ENCODE data around the gene NXNL1. TPM values are rescaled to one million over a fixed set of nuclear protein-coding genes. Genes with fewer than 3 reads are reported as not detected.

Gene NXNL1
- total and polyA plus RNA-seq, 7 donors: not detected

DNA sequence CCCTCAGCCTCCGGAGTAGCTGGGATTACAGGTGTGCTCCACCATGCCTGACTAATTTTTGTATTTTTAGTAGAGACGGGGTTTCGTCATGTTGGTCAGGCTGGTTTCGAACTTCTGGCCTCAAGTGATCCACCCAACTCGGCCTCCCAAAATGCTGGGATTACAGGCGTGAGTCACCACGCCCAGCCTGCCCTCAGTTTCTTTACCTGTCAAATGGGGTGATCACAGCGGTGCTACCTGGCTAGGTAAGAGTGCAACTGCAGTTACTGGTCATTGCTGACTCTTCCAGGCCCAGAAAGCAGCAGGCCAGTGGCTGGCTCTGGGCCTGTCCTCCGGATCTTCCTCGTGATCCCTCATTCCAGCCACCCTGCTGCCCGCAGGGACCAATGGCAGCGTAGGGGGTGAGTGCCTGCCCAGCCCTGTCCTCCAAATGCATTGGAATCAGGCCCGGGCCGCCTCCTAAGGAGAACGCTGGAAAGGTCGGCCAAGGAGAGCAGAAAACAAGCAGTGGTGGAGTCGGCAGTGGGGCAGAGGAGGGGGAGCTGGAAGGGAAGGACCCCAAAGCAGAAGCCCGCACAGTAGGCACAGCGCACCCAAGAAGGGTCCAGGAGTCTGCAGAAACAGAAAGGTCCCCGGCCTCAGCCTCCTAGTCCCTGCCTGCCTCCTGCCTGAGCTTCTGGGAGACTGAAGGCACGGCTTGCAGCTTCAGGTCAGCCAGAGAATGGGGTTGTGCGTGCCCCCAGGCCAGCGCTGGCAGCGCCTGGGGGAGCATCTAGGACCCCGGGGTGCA lies 7.8 kb upstream of the NXNL1 start:
- TF ChIP-seq POLR2AphosphoS5 (IDR thresholded peaks at IDR 0.05) (peak; percentile 35 to 56 (median 49)), EP300 (IDR thresholded peaks at IDR 0.05) (no peak)
- 73 to 80% methylated on average over 25 of the region's 25 CpGs for WGBS, 2 donors
- Histone ChIP-seq H3K4me1 (peaks cover 0 to 38% (median 30%) of the 10 kb centered on the region in 4 donors), H3K4me3 (peak overlapping the region; percentile 72 to 90 (median 88)), H3K27me3 (no peaks in the 10 kb centered on the region), H3K9me3 (no peaks in the 10 kb centered on the region), H3K36me3 (no peaks in the 10 kb centered on the region), H3K27ac (peak overlapping the region; percentile 89 to 91 (median 90))
- peak; percentile 91 for DNase-seq
- intact Hi-C loops (cut with DNase I): loop anchor here (2.0 to 10.0 kb wide), 3 partner anchors 44 to 244 kb away; partner anchors contain the start of genes GTPBP3, OCEL1 and PGLS

- intact Hi-C loops (cut with DNase I): loop anchor here (2.0 to 10.0 kb wide), 6 partner anchors 15 to 243 kb away; partner anchors contain the start of genes CCDC194, GTPBP3, OCEL1 and PGLS
- WGBS, 2 donors: 74 to 79% methylated on average over 12 of the region's 12 CpGs
- Histone ChIP-seq H3K36me3 (no peaks in the 10 kb centered on the region), H3K27ac (peak overlapping the region; percentile 89 to 91 (median 90)), H3K4me1 (peaks cover 0 to 38% (median 30%) of the 10 kb centered on the region in 4 donors), H3K4me3 (no peak overlapping the region), H3K27me3 (no peaks in the 10 kb centered on the region), H3K9me3 (no peaks in the 10 kb centered on the region)
- no peak for DNase-seq
- TF ChIP-seq POLR2A (IDR thresholded peaks at IDR 0.05) (no peak), EP300 (IDR thresholded peaks at IDR 0.05) (no peak), POLR2AphosphoS5 (IDR thresholded peaks at IDR 0.05) (no peak), CTCF (IDR thresholded peaks at IDR 0.05) (no peak)
Observed at GRCh38 chr19:17467471-17468301, 7.0 kb upstream of the NXNL1 start.

- intact Hi-C loops (cut with DNase I): loop anchor here (2.0 to 10.0 kb wide), 5 partner anchors 14 to 242 kb away; partner anchors contain the start of genes CCDC194, OCEL1 and PGLS
- no peaks in the 10 kb centered on the region for H3K36me3 ChIP-seq
- TF ChIP-seq EP300 (IDR thresholded peaks at IDR 0.05) (no peak), CTCF (IDR thresholded peaks at IDR 0.05) (peak in 1 of 4 experiments; percentile 13), POLR2AphosphoS5 (IDR thresholded peaks at IDR 0.05) (no peak), POLR2A (IDR thresholded peaks at IDR 0.05) (no peak)
- 44 to 52% methylated on average over 6 of the region's 6 CpGs for WGBS, 2 donors
- peaks cover 0 to 2% (median 0%) of the 10 kb centered on the region in 3 donors for H3K27me3 ChIP-seq
- no peak overlapping the region for H3K4me3 ChIP-seq
- peak overlapping the region in 1 of 4 donors; percentile 49 for H3K27ac ChIP-seq
- no peaks in the 10 kb centered on the region for H3K9me3 ChIP-seq
- no peak for DNase-seq
- H3K4me1 ChIP-seq: peaks cover 0 to 32% (median 25%) of the 10 kb centered on the region in 4 donors
Observed at GRCh38 chr19:17466487-17466850, 5.7 kb upstream of the NXNL1 start.

DNA sequence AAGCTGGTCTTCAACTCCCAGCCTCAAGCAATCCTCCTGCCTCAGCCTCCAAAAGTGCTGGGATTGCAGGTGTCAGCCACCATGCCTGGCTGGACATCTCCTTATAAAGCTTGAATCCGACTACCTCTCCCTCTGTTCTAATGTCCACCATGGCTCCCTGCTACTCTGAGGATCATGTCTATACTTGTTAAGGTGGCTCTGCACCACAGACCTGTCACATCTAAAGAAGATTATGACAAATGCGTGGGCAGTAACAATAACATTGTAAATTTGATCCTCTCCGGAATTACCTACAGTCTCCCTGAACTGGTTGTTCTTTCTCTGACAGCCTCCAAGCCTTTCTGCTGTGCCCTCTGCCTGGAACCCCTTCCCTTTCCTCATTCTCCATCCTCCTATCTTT lies 1.8 kb downstream of the NXNL1 start:
- TF ChIP-seq POLR2AphosphoS5 (IDR thresholded peaks at IDR 0.05) (no peak), EP300 (IDR thresholded peaks at IDR 0.05) (no peak), CTCF (IDR thresholded peaks at IDR 0.05) (no peak), POLR2A (IDR thresholded peaks at IDR 0.05) (no peak)
- Histone ChIP-seq H3K27me3 (peaks cover 23 to 72% (median 63%) of the 10 kb centered on the region in 3 donors), H3K9me3 (no peaks in the 10 kb centered on the region), H3K27ac (no peak overlapping the region), H3K36me3 (no peaks in the 10 kb centered on the region), H3K4me1 (peaks cover 0 to 14% (median 9%) of the 10 kb centered on the region in 4 donors), H3K4me3 (no peak overlapping the region)
- no peak for DNase-seq
- 52 to 78% methylated on average over 3 of the region's 3 CpGs for WGBS, 2 donors
- intact Hi-C loops (cut with DNase I): no loop called here

All from sigmoid colon (tissue), 7 donors.